ENCODE results near the gene BRSK2. TPM values are rescaled to one million over a fixed set of nuclear protein-coding genes. Genes with fewer than 3 reads are reported as not detected.

Gene BRSK2
- total and polyA plus RNA-seq, 2 of the 4 experiments (the other 2 are of a cell fraction): 0.18 to 0.62 TPM

DNA sequence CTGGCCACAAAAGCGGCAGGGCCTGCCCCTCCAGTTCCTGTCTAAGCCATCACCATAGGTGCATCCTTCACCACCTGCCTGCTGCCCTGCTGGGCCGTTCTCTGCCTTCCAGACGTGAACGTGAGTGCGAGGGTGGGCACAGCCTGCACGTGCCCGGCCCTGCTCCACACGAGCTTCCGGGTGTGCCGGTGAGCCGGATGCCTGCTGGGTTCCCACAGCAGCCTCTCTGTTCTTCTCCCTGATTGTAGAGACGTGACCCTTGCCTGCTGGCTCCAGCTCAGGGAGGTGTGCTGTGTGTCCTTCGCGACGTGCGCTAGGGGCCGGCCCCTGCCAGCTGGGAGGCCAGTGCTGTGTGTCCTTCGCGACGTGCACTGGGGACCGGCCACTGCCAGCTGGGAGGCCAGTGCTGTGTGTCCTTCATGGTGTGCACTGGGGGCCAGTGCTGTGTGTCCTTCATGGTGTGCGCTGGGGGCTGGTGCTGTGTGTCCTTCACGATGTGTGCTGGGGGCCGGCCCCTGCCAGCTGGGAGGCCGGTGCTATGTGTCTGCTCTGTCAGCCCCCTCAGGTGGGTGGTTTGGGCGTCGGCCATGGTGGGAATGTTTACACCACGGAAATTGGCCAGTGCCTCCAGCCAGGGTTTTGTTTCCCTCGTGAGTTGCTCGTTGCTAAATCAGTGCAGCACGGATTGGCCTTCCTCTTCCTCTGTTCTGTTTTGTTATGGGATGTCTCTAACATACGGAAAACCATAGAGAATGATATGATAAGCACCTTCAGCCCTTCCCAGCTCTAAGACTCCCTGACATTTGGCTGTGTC, 35.4 kb upstream of the BRSK2 start:
- ATAC-seq (ENCODE audit: low read depth) (no peak), DNase-seq (no peak)
- Histone ChIP-seq H3K9me3 (ENCODE audit: control insufficient read depth, insufficient read depth, low read length) (no peaks in the 10 kb centered on the region), H3K18ac (ENCODE audit: low read depth, low read length) (no peak overlapping the region), H2BK20ac (ENCODE audit: low read depth, low read length) (no peak overlapping the region), H2AK5ac (ENCODE audit: low read depth, low read length) (no peak overlapping the region), H3K4me2 (ENCODE audit: low read depth, low read length) (no peak overlapping the region), H3K36me3 (ENCODE audit: control insufficient read depth, insufficient read depth, low read length) (no peaks in the 10 kb centered on the region), H2AFZ (replicated peaks; ENCODE audit: low read length, poor library complexity) (no peak overlapping the region), H4K8ac (ENCODE audit: low read depth in 2 of 2, low read length in 2 of 2) (no peak overlapping the region), H2BK15ac (ENCODE audit: low read depth, low read length) (no peak overlapping the region), H3K4me3 (ENCODE audit: insufficient read depth, low read depth, low read length) (no peak overlapping the region), H3K79me1 (ENCODE audit: low read depth in 1 of 2, low read length in 2 of 2) (no peaks in the 10 kb centered on the region), H4K5ac (ENCODE audit: low read depth, low read length) (no peak overlapping the region), H2BK5ac (ENCODE audit: low read depth, low read length, poor library complexity, severe bottlenecking) (no peak overlapping the region), H3K23ac (ENCODE audit: low read depth, low read length) (no peak overlapping the region), H3K4ac (ENCODE audit: low read depth, low read length) (no peak overlapping the region), H2AK9ac (replicated peaks; ENCODE audit: low read depth, low read length, poor library complexity) (no peak overlapping the region), H3K56ac (ENCODE audit: extremely low read depth, insufficient read depth, low read length) (no peak overlapping the region), H3K9me1 (ENCODE audit: insufficient read depth, low read length) (no peaks in the 10 kb centered on the region), H4K91ac (ENCODE audit: insufficient read depth, low read depth, low read length) (no peak overlapping the region), H2BK120ac (ENCODE audit: low read depth, low read length) (no peak overlapping the region), H3K4me1 (ENCODE audit: control insufficient read depth, insufficient read depth, low read length) (peaks cover 5% of the 10 kb centered on the region), H4K20me1 (ENCODE audit: insufficient read depth, low read length) (no peaks in the 10 kb centered on the region), H3K14ac (replicated peaks; ENCODE audit: low read depth, low read length) (no peak overlapping the region), H3K27ac (ENCODE audit: insufficient read depth, low read length) (no peak overlapping the region), H3K9ac (ENCODE audit: low read depth, low read length) (no peak overlapping the region), H3K27me3 (ENCODE audit: control insufficient read depth, insufficient read depth, low read length) (peaks cover 30% of the 10 kb centered on the region)
- 73% methylated on average over 24 of the region's 32 CpGs; no CpG with 5 or more reads in 1 of the 2 experiments for WGBS, 2 experiments (ENCODE audit: extremely low coverage in 2 of 2, insufficient read length in 1 of 2)
- in situ Hi-C loops (cut with MboI; ENCODE audit: low sequenced_read_pairs) (no loop called here), intact Hi-C loops (cut with micrococcal nuclease) (no loop called here), dilution Hi-C loops (cut with HindIII; ENCODE audit: low sequenced_read_pairs, unreplicated experiment) (no loop called here)
- no peak for TF ChIP-seq RFX5 (IDR thresholded peaks at IDR 0.05; ENCODE audit: low read depth, low read length)
- ChIA-PET POLR2A (ENCODE audit: unreplicated experiment) (no interaction called here), CTCF (no interaction called here)
- no TSS peak for BruUV-seq (replicated peaks)

All from IMR-90 (cell line).